DOHH2 (cell line): ENCODE data around the gene KCNK3.
A peak's percentile ranks its signal among the peaks of the same experiment; 100 is the strongest.

Experiments
- H3F3A ChIP-seq: fragments of 200-600 bp; sonication (generic), shearing (Covaris generic); 2 replicates; pipeline ENCODE4 v1.6.0; 2016; ENCODE audit warnings: antibody characterized with exemption, mild to moderate bottlenecking; ENCODE audit not compliant: control insufficient read depth, insufficient read depth
- H3K27ac ChIP-seq: fragments of 200-600 bp; sonication (generic); 2 replicates; pipeline ENCODE4 v1.5.1; 2014; ENCODE audit warnings: low read depth, mild to moderate bottlenecking, low read length, moderate library complexity
- H3K27me3 ChIP-seq: fragments of 200-600 bp; sonication (generic); 2 replicates; pipeline ENCODE4 v1.6.1; 2014; ENCODE audit warnings: mild to moderate bottlenecking, low read length, mixed read lengths; ENCODE audit not compliant: control insufficient read depth
- H3K36me3 ChIP-seq: fragments of 200-600 bp; sonication (generic); 2 replicates; pipeline ENCODE4 v1.6.1; 2014; ENCODE audit warnings: mild to moderate bottlenecking, low read length, moderate library complexity, mixed read lengths; ENCODE audit not compliant: control insufficient read depth
- H3K4me1 ChIP-seq: fragments of 200-600 bp; sonication (generic); 2 replicates; pipeline ENCODE4 v1.6.1; 2014; ENCODE audit warnings: mild to moderate bottlenecking, low read length, mixed read lengths; ENCODE audit not compliant: control insufficient read depth
- H3K4me2 ChIP-seq: fragments of 200-600 bp; sonication (generic); 2 replicates; pipeline ENCODE4 v1.6.0; 2014; ENCODE audit warnings: mild to moderate bottlenecking, low read length, moderate library complexity
- H3K4me3 ChIP-seq: fragments of 200-600 bp; sonication (generic); 2 replicates; pipeline ENCODE4 v1.5.1; 2014; ENCODE audit warnings: mild to moderate bottlenecking, low read length, mixed read lengths
- H3K79me2 ChIP-seq: fragments of 200-600 bp; sonication (generic); 2 replicates; pipeline ENCODE4 v1.6.1; 2014; ENCODE audit warnings: mild to moderate bottlenecking, low read length, mixed read lengths; ENCODE audit not compliant: control insufficient read depth
- H3K9me2 ChIP-seq: fragments of 200-600 bp; sonication (generic); replicated peaks from 2 replicates; pipeline ENCODE4 v1.6.1; 2014; ENCODE audit warnings: mild to moderate bottlenecking, low read length, mixed read lengths; ENCODE audit not compliant: control insufficient read depth
- H3K9me3 ChIP-seq: fragments of 200-600 bp; sonication (generic); 2 replicates; pipeline ENCODE4 v1.6.1; 2014; ENCODE audit warnings: antibody characterized with exemption, low read length, mixed read lengths; ENCODE audit not compliant: control insufficient read depth, insufficient read depth
- H4K20me1 ChIP-seq: fragments of 200-600 bp; sonication (generic); 2 replicates; pipeline ENCODE4 v1.6.0; 2014; ENCODE audit warnings: low read depth, mild to moderate bottlenecking, antibody characterized with exemption, low read length, moderate library complexity; ENCODE audit not compliant: control insufficient read depth, insufficient read depth
- CTCF ChIP-seq: fragments of 200-600 bp; sonication (generic); IDR thresholded peaks from one replicate; pipeline ENCODE4 v1.5.1; 2014; ENCODE audit warnings: antibody characterized with exemption, mild to moderate bottlenecking, low read depth, low read length; ENCODE audit not compliant: poor library complexity, severe bottlenecking
- EZH2phosphoT487 ChIP-seq: fragments of 200-600 bp; sonication (generic); IDR thresholded peaks from 2 replicates; pipeline ENCODE4 v1.6.1; 2017; ENCODE audit warnings: borderline replicate concordance, mild to moderate bottlenecking, antibody characterized with exemption, low read length, moderate library complexity, mixed read lengths

KCNK3 gene

GRCh38 chr2:26770986-26771586, 78.6 kb downstream of the KCNK3 start:
- peak; percentile 55 for TF ChIP-seq CTCF
- TF ChIP-seq EZH2phosphoT487: no peak
- Histone ChIP-seq H3K79me2 (peaks cover 45% of the 10 kb centered on the region), H3K4me3 (no peak overlapping the region), H3K9me2 (no peaks in the 10 kb centered on the region), H4K20me1 (no peaks in the 10 kb centered on the region; the same call in 1 of the 2 replicates), H3K27ac (no peak overlapping the region), H3K4me1 (no peaks in the 10 kb centered on the region), H3F3A (no peaks in the 10 kb centered on the region), H3K4me2 (no peak overlapping the region), H3K27me3 (no peaks in the 10 kb centered on the region), H3K9me3 (no peaks in the 10 kb centered on the region), H3K36me3 (peaks cover 10% of the 10 kb centered on the region; the same call in 1 of the 2 replicates)

GRCh38 chr2:26772064-26773001, 79.8 kb downstream of the KCNK3 start:
- TF ChIP-seq CTCF (no peak), EZH2phosphoT487 (no peak)
- Histone ChIP-seq H3K4me3 (no peak overlapping the region), H3K9me2 (no peaks in the 10 kb centered on the region), H4K20me1 (no peaks in the 10 kb centered on the region; the same call in 1 of the 2 replicates), H3K4me2 (no peak overlapping the region), H3K4me1 (no peaks in the 10 kb centered on the region), H3K79me2 (peaks cover 38% of the 10 kb centered on the region), H3K27me3 (no peaks in the 10 kb centered on the region), H3K27ac (no peak overlapping the region), H3K9me3 (no peaks in the 10 kb centered on the region), H3K36me3 (peaks cover 13% of the 10 kb centered on the region; the same call in 1 of the 2 replicates), H3F3A (no peaks in the 10 kb centered on the region)

- H3K36me3 ChIP-seq: peaks cover 30% of the 10 kb centered on the region
- H4K20me1 ChIP-seq: no peaks in the 10 kb centered on the region; the same call in 1 of the 2 replicates
- no peaks in the 10 kb centered on the region for H3K9me2 ChIP-seq
Measured at GRCh38 chr2:26776195-26776800, 83.8 kb downstream of the KCNK3 start.

More at GRCh38 chr2:26776195-26776800, 83.8 kb downstream of the KCNK3 start:
- H3K27me3 ChIP-seq: no peaks in the 10 kb centered on the region
- no peaks in the 10 kb centered on the region for H3K9me3 ChIP-seq
- H3K4me2 ChIP-seq: no peak overlapping the region
- no peaks in the 10 kb centered on the region for H3K4me1 ChIP-seq
- no peaks in the 10 kb centered on the region for H3F3A ChIP-seq
- no peak overlapping the region for H3K27ac ChIP-seq
- peaks cover 14% of the 10 kb centered on the region for H3K79me2 ChIP-seq
- no peak overlapping the region for H3K4me3 ChIP-seq
- TF ChIP-seq EZH2phosphoT487 (no peak), CTCF (no peak)
